ENCODE results near the gene HSPA5.

HSPA5 gene

DNA sequence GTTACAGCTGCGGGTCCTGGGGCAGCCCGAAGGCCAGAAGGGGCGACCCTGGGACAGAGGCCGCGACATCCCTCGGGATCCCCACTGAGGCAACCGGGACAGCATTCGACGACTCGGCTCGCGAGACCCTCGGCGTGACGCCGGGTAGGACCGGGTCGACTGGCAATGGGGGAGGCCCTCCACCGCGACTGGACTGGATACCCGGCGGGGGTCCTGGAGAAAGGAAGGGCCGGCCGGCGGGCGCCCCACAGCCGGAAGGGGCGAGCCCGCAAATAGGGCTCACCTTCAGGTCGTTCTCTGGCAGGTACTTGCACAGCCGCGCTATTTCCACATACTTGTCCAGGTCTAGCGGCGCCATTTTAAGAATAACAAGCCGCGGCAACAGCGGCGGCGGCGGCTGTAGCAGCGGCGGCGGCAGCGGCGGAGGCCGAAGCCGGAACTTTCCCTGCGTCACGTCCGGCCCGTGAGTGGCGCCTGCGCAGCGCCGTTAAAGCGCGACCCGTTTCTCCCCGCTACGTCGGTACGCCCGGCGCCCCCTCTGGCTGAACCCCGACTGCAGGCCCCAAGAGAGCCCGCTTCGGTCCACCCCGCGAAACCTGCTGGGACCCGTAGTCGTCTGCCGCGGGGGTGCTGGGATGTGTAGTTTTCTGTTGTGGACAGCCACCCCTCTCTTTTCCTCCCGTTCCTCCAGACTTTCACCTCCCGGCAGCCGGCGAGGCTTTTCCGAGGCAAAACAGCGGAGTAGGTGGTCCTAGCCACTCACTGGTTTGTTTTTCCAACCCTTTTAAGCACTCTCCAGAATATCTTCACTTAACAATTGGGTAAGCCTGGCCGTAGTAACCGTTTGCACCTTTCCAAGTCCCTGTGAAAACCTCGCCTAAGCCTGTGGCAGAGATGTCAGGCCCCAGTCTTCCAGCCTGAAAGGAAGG lies 51.5 kb downstream of the HSPA5 start, which contains the start of gene PPP6C:
PPP6C (minus strand) TSS at position 443 of the 929 bp plus-strand sequence; CDS start at position 358, 85 bp downstream.
- peak; percentile 84 for DNase-seq

DNA sequence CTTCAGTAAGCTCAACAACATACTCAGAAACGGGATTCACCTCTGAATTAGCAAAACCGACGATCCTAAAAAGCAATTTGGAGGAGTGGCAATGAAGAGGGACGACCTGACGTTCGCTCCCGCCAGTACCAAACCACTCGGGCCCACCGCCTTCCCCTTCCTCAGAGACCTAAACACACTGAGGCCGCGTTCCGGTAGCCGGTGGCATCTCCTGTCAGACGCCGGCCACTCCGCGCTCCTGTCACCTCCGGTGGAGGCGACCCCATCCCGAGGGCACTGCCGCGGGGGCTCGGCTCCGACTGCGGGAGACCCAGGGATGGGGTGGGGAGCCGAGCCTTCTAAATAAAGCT lies 52.2 kb downstream of the HSPA5 start:
- DNase-seq = no peak
